SK-N-SH (cell line): ENCODE data around the gene FBXO42.

Experiments used
- EP300 ChIP-seq, 2 experiments: IDR thresholded peaks; 2 replicates each; pipeline versions ENCODE4 v1.4.0 to v1.6.1; 2012; ENCODE audit warnings: borderline replicate concordance in 1 of 2, low read depth in 1 of 2, low read length in 1 of 2
- NRF1 ChIP-seq: IDR thresholded peaks from 2 replicates; pipeline ENCODE4 v1.6.1; 2012; ENCODE audit warnings: low read depth, mild to moderate bottlenecking, low read length
- YY1 ChIP-seq: IDR thresholded peaks from 2 replicates; pipeline ENCODE4 v1.4.0; 2012; ENCODE audit warnings: low read depth, mild to moderate bottlenecking
- TF ChIP-seq, protein P1 (sequence below): fragments of 200-600 bp; sonication (generic); IDR thresholded peaks from 2 replicates; pipeline ENCODE4 v1.6.1; 2017; ENCODE audit warnings: antibody characterized with exemption, mild to moderate bottlenecking, moderate library complexity

DNA sequence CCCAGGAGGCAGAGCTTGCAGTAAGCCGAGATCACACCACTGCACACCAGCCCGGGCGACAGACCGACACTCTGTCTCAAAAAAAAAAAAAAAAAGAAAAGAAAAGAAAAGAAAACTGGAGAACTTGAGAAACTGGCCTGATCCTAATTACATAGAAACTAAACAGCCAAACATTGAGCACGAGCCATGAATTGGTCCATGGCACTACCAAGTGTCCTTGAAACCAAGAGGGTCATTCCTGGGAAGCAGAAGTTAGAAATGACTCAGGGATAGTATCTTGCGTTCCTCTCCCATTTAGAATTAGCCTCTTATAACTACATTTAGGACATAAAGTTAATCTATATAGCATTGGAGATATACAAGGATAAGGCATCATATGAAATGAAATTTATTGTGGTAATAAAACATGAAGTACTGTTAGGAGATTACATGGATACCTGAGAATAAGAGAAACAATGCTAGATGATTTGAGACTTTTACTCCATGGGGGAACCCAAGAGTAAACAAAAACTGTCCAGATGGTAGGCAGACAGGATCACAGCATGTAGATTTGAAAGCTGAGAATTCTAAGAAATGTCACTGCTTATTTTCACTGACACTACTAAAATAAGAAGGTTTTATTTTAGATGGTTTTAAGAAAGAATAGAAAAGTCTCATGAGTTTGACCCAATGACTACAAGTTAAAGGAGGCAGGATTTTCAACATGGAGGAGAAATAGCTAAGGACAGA, 75.8 kb downstream of the FBXO42 start:
- TF ChIP-seq YY1, result no peak
- TF ChIP-seq NRF1, result no peak
- TF ChIP-seq, protein P1, sequence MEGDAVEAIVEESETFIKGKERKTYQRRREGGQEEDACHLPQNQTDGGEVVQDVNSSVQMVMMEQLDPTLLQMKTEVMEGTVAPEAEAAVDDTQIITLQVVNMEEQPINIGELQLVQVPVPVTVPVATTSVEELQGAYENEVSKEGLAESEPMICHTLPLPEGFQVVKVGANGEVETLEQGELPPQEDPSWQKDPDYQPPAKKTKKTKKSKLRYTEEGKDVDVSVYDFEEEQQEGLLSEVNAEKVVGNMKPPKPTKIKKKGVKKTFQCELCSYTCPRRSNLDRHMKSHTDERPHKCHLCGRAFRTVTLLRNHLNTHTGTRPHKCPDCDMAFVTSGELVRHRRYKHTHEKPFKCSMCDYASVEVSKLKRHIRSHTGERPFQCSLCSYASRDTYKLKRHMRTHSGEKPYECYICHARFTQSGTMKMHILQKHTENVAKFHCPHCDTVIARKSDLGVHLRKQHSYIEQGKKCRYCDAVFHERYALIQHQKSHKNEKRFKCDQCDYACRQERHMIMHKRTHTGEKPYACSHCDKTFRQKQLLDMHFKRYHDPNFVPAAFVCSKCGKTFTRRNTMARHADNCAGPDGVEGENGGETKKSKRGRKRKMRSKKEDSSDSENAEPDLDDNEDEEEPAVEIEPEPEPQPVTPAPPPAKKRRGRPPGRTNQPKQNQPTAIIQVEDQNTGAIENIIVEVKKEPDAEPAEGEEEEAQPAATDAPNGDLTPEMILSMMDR, result no peak
- TF ChIP-seq EP300 (IDR thresholded peaks at IDR 0.05; ENCODE audit: borderline replicate concordance in 1 of 2, low read depth in 1 of 2, low read length in 1 of 2), result no peak
